Inflammatory macrophage (primary cell): ENCODE results near the gene DPM2.

Experiments
- DNase-seq, 2 donors: peaks; one replicate each; pipeline ENCODE4 v3.0.0-alpha.2; 2020 to 2022

Gene DPM2

DNA sequence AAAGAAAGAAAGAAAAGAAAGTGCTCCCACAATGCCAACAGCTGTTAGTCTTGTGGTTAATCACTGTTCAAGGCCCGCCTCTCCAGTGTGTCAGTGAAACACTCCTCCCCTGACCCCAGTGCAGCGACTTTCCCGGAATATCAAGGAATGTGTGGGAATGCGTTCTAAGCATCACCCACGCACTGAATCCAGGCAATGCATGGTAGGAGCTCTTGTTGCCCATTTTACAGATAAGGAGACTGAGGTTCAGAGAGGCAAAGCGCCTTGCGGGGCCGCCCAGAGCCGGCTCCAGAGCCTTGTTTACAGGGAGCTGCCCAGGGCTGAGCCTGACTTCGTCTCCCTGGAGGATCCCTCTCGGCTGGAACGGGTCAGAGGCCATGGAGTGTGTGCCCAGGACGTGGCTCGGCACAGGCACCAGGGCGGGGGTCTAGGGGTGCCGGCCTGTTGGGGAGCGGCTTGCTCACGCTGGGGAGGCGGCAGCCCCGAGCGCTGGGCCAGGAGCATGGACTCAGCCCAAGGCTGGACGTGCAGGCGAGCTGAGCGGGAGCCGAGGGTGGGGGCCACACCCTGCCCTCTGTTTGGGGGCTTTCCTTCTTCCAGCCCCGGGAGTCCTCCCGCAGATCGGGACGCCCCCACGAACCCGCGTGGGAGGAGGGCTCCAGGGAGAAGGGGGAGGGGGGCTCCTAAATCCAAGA lies 39.1 kb downstream of the DPM2 start:
- peak; percentile 22 to 52 for DNase-seq

DNA sequence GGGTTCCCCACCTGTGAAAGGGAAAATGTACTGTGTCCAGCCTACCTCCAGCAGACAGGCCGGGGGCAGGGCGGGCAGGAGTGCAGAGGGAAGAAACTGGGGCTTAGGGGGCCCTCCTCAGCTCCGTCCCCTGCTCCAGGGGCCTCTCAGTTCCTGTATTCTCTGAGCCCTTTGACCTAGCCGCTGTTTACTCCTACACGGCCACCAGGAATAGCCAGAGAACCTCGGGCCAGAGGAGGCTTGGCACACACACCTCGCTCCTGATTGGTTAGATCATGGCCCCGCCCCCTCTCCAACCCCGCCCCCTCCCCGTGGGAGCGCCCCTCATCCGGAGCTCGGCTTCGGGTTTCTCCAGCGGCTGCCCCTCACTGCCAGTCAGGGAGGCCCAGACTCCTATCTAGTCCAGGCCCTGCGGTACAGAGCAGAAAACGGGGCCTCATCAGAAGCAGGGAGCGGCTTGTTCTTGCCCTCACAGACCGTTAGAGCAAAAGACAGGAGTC lies 40.4 kb downstream of the DPM2 start:
- DNase-seq: peak; percentile 81 to 92

DNA sequence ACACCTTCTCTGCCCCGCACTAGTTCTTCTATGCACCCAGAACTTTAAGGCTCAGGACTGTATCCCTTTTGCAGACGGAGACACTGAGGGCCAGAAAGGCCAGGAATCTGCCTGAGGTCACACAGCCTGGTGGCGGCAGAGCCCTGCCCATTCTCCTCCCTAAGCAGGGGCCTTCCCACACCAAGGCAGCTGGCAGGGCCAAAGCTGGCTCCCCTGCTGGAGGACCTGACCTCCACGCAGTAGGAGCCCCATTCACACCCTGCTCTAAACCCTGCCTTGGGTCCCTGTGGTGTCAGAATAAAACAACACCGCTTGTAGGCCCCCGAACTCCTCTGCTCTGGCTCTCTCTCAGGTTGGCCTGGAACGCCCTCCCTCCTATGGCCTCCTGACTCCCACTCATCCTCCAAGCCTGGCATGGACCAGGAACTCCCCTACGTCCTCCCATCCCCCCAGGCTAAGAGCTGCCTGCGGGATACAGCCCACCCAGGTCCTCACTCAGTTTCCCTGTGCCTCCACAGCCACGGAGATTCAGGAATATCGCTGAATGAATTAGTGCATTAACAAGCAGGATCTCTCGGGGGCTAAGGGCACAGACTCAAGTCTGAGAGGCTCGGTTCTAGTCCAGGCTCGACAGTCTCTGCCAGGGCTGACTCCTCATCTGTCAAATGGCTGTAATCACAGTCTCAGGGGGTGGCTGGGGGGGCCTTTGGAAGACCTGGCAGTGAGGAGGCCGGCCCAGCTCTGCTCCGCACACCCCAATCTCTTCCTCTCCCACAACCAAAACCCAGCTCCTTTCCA lies 41.1 kb downstream of the DPM2 start:
- DNase-seq: no peak

DNA sequence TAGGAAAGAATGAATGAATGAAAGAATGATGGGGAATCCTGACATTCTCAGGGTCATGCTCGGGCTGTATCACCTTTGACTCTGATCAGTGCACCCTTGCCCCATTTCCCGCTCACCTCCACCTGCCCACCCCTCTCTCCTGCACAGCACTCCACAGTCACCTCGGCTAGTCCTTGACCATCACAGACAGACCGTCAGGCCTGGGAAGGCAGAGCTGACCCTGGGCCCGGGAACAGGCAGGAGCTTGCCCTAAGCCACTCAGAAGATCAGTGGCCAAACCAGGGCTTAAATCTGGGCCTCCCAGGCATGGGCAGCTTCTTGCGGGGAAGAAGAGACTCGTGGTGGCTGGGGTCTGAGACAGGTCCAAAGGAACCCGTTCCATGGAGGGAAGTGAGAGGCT lies 41.8 kb downstream of the DPM2 start:
- DNase-seq: no peak

DNA sequence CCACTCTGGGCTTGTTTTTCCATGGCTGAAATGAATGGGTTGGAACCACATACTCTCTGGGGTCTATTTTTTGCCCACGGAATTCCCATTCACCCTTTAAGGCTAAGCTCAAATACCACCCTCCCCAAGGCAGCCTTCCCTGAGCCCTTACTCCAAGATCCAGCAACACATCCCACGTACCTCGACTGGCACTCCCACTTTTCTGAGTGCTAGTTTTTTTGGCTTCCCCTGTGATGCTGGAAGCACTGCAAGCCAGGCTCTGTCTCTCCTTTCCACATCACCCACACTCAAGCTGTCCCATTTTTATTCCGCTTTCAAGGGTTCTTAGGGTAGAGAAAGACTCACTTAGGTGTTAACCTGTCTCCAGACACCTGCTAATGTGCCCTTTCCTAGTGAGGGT lies 44.3 kb downstream of the DPM2 start:
- no peak for DNase-seq

DNA sequence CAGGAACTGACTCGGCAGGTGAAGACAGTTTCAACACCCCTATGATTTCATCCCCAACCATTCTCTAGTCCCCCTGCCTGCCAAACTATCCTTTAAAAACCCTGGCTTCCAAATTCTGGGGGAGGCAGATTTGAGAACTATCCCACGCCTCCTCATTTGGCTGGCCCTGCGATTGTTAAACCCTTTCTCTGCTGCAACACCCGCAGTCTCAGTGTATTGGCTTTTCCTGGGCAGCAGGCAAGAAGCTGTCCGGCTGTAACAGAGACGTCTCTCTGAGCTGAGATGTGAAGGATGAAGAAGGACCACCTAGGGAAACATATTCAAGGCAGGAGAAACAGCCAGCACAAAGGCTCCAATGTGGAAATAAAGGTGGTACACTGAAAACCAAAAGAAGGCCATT lies 44.8 kb downstream of the DPM2 start:
- no peak for DNase-seq

DNA sequence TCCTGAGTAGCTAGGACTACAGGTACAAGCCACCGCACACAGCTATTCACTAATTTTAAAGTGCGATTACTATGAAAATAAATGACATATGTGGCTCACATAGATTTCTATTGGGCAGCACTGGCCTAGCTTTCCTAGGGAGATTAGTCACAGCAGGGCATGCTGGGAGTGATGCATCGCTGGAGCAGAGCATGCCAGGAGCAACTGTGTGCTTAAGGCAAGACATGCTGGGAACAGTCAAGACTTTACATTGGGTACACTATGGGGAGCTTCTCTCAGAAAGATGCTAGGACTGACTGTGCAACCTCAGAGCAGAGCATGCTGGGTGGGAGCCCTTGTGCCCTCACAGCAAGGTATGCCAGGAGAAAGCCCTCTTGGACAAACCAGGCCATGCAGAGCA lies 47.6 kb downstream of the DPM2 start:
- DNase-seq: no peak

DNA sequence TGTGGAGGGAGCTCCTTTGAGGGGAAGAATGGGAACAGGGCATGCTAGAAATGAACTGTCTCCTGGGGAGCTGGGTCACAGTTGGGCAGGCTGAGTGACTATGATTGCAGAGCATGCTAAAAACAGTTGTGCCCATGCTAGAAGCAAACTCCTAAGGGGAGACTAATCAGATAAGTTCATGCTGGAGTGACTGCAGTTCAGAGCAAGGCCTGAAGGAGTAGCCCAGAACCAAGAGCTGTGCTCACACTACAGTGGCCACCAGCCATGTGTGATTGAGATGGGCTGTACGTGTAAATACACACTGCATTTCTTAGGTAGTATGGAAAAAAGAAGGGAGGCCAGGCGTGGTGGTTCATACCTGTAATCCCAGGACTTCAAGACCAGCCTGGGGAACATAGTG lies 49.9 kb downstream of the DPM2 start:
- DNase-seq: no peak

DNA sequence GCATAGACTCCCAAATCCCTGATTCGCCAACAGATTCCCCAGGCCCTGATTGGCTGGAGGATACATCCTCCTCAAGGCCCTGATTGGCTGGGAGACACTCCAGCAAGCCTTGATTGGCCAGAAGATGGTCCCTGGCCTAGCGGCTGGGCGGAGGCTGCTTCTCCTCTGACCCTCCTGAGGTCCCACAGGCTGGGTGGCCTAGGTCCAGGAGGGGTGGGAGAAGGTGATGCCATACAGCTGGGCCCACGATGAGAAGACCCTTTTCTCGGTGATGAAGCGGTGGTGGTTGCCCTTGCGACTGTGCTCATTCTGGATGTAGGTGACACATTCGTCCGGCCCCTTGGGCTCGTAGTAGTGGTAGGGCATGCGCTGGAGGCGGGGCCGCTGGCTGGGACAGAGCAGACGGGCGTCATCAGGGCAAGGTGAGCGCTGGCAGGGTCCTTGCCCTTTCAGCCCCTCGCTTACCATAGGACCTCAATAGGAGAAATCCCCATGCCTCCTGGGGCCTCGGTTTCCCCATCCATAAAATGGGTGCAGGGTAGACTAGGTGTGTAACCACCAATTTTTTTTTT lies 51.2 kb downstream of the DPM2 start:
- DNase-seq: no peak

DNA sequence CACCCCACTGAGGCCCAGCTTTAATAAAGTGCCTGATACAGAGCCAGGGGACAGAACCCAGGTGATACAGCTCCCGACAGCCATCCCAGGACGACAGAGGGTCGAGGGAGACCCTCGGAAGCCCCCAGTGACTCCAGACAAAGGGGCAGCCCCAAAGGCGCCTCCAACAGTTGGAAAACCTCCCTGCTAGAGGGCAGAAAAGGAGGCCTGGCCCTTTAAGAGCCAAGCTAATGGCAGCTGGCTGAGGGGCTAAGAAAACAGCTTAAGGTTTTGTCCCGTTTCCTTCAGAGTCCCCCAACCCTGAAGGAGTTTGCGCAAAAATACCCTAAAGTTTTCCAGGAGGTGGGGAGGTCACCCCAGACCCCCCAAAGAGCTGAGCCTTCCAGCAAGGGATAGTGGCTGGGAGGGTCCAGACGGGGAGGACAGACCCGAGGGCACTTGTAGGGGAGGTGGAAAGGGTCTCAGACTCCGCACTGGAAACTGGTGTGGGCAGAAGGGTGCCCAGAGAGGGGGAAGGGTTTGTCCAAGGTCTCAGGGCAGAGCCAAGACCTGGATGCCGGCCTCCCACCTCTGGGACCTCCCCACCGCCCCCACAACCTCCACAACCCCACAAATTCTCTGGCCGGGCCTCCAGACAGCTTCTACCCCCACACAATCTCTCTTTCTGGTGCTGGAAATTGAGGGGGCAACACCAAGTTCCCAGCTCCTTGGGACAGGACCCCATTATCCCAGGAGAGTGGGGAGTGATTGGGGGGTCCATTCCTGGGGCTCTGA lies 52.0 kb downstream of the DPM2 start:
- DNase-seq: no peak
